GM19043 (cell line): ENCODE results near the gene ANAPC15.

Experiments
- ATAC-seq: cut with Tn5 transposase; IDR thresholded peaks from one replicate; pipeline ENCODE4 v1.9.1; 2021; ENCODE audit warnings: low read depth; ENCODE audit not compliant: unreplicated experiment

The ANAPC15 gene

GRCh38 chr11:72061739-72062396, 50.6 kb downstream of the ANAPC15 start:
- no peak for ATAC-seq
